Duodenal mucosa (tissue), 2 donors: ENCODE data around the gene TAX1BP1.

Experiments
- H3K27ac ChIP-seq: one replicate; pipeline ENCODE4 v1.7.0; 2013; ENCODE audit warnings: low read depth, low read length
- H3K27me3 ChIP-seq, 2 donors: one replicate each; pipeline ENCODE4 v1.7.0; 2013; ENCODE audit warnings: low read length in 2 of 2, control low read depth in 1 of 2; ENCODE audit not compliant: insufficient read depth in 2 of 2, control insufficient read depth in 1 of 2
- H3K36me3 ChIP-seq, 2 donors: one replicate each; pipeline ENCODE4 v1.7.0; 2013; ENCODE audit warnings: low read length in 2 of 2, control low read depth in 1 of 2; ENCODE audit not compliant: insufficient read depth in 2 of 2, control insufficient read depth in 1 of 2
- H3K4me1 ChIP-seq, 2 donors: one replicate each; pipeline ENCODE4 v1.7.0; 2013; ENCODE audit warnings: low read length in 2 of 2, control low read depth in 1 of 2; ENCODE audit not compliant: insufficient read depth in 2 of 2, control insufficient read depth in 1 of 2
- H3K4me3 ChIP-seq, 2 donors: one replicate each; pipeline ENCODE4 v1.7.0; 2013; ENCODE audit warnings: low read length in 2 of 2, low read depth in 1 of 2
- H3K9ac ChIP-seq, 2 donors: one replicate each; pipeline ENCODE4 v1.7.0; 2013; ENCODE audit warnings: low read length in 2 of 2, low read depth in 1 of 2
- H3K9me3 ChIP-seq, 2 donors: one replicate each; pipeline ENCODE4 v1.7.0; 2013; ENCODE audit warnings: low read length in 2 of 2, control low read depth in 1 of 2; ENCODE audit not compliant: control insufficient read depth in 1 of 2

TAX1BP1 gene

GRCh38 chr7:27871866-27872265 lies 131.9 kb downstream of the TAX1BP1 start:
- no peak overlapping the region for H3K4me3 ChIP-seq
- no peaks in the 10 kb centered on the region for H3K27me3 ChIP-seq
- H3K36me3 ChIP-seq = no peaks in the 10 kb centered on the region
- H3K4me1 ChIP-seq = peaks cover 15 to 20% of the 10 kb centered on the region in 2 donors
- H3K27ac ChIP-seq = no peak overlapping the region
- no peak overlapping the region for H3K9ac ChIP-seq
- no peaks in the 10 kb centered on the region for H3K9me3 ChIP-seq

DNA sequence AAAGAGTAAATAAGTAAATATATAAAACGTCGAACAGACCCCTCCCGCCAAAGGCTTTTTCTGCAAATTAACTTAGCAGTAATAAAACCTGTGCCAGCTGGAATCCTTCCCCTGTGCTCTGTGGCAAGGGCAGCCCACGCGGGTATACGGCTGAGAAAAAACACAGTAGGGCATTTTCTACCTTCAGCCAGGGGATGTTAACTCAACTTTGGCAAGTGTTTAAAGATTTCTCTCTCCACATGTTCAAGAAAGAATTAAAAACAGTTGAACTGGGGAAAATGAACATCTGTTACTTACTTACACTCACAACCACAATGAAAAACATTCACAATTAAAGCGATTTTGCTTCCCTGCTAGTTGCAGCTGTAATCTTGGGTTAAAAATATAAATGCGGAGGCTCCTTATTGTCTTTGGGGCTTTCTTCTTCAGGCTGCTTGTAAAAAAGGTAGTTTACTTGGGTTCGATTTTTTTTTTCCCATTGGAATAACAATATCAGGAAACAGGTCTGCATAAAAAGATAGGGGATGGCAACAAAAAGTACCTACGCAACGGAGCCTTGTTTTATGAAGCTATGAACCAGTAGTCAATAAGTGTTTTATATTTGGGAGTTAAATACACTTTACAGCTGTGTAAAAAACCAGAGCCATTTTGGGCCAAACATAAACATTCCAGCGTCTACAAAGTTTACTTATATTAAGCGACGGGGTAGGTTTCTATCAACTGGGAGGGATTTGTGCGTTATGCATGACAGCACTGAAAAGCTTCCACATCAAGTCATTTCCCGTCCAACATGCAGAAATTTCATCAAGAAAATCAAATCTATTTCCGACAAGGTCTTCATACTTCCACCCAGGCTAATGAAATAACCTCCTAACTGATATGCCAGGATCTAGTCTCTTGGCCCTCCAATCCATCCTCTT lies 132.7 kb downstream of the TAX1BP1 start:
- peaks cover 15 to 20% of the 10 kb centered on the region in 2 donors for H3K4me1 ChIP-seq
- H3K27ac ChIP-seq = no peak overlapping the region
- no peak overlapping the region for H3K4me3 ChIP-seq

DNA sequence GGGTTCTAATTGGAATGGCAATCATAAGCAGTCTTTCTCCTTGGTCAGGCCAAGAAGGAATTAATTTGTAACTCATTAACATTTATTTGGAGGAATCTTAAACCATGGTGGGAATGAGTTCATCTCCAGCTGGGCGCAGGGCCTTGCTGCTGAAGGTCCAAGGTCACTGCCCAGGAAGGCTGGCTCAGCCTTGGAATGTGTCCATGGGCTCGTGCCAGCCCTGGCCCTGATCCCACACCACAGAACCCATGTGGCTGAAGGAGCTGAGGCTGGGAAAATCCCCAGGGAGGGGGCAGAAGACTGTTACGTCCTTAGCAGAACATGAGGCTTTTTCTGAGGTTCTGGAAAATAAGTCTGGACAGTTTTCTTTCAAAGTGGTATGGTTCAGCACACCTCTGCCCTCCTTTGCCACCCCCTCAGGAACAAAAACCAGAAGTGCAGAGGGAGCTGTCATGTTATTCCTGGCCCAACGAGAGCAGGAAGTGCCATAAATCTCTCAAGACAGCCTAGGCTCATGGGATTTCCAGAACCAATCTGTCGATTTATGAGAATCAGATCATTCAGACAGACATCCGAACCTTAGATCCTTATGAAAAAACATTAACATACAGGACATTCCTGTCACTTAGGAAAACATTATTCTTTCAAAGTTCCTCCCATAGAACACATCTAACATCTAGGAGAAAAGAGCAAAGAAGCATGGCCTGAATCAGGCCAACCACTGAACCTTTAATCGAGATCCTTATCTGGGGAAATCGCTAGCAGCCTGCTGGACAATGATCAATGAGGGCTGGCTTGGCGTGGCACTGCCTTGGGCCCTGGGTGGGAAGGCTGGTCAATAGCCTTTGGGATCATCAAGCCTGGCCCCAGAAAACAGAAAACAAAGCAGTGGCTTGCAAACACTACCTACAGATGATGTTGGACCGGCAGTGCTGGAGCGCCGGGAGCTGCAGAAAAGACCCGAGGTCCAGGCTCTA lies 134.3 kb downstream of the TAX1BP1 start:
- Histone ChIP-seq H3K27ac (peak overlapping the region; percentile 34), H3K4me3 (no peak overlapping the region), H3K4me1 (peaks cover 15 to 20% of the 10 kb centered on the region in 2 donors), H3K9me3 (no peaks in the 10 kb centered on the region), H3K27me3 (no peaks in the 10 kb centered on the region), H3K36me3 (no peaks in the 10 kb centered on the region), H3K9ac (no peak overlapping the region)

More for the DNA sequence above, 132.7 kb downstream of the TAX1BP1 start:
- Histone ChIP-seq H3K9me3 (no peaks in the 10 kb centered on the region), H3K9ac (no peak overlapping the region), H3K36me3 (no peaks in the 10 kb centered on the region), H3K27me3 (no peaks in the 10 kb centered on the region)

DNA sequence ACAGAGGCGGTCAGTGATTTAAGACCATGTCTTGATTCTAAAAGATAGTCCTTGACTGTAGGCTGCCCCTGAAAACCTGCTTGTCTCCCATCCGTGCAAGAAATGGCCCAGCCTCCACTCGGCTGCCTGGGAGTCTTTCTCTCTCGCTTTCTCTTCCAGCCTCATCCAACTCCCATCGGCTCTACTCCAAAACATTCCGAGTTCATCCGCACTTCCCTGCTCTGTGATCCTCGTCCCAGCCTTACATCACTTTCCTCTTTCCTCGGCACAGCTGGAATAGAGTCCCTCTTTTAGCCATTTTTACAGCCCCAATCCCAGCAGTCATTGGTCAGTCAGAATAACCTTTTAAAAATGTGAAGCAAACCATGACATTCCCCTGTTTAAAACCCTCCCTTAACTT lies 135.1 kb downstream of the TAX1BP1 start:
- Histone ChIP-seq H3K27me3 (no peaks in the 10 kb centered on the region), H3K36me3 (no peaks in the 10 kb centered on the region), H3K27ac (no peak overlapping the region), H3K4me1 (peaks cover 15 to 20% of the 10 kb centered on the region in 2 donors), H3K4me3 (no peak overlapping the region), H3K9me3 (no peaks in the 10 kb centered on the region), H3K9ac (no peak overlapping the region)

- Histone ChIP-seq H3K9me3 (no peaks in the 10 kb centered on the region), H3K4me1 (peaks cover 15 to 20% of the 10 kb centered on the region in 2 donors), H3K36me3 (no peaks in the 10 kb centered on the region), H3K4me3 (no peak overlapping the region), H3K27me3 (no peaks in the 10 kb centered on the region), H3K27ac (no peak overlapping the region), H3K9ac (no peak overlapping the region)
Measured at GRCh38 chr7:27875832-27876231, 135.9 kb downstream of the TAX1BP1 start.

GRCh38 chr7:27876756-27877155 lies 136.8 kb downstream of the TAX1BP1 start:
- no peak overlapping the region for H3K4me3 ChIP-seq
- no peaks in the 10 kb centered on the region for H3K36me3 ChIP-seq
- no peaks in the 10 kb centered on the region for H3K27me3 ChIP-seq
- peaks cover 15 to 20% of the 10 kb centered on the region in 2 donors for H3K4me1 ChIP-seq
- no peak overlapping the region for H3K27ac ChIP-seq
- no peaks in the 10 kb centered on the region for H3K9me3 ChIP-seq
- H3K9ac ChIP-seq = no peak overlapping the region
